ENCODE data around the gene MYLK2.

Gene MYLK2

DNA sequence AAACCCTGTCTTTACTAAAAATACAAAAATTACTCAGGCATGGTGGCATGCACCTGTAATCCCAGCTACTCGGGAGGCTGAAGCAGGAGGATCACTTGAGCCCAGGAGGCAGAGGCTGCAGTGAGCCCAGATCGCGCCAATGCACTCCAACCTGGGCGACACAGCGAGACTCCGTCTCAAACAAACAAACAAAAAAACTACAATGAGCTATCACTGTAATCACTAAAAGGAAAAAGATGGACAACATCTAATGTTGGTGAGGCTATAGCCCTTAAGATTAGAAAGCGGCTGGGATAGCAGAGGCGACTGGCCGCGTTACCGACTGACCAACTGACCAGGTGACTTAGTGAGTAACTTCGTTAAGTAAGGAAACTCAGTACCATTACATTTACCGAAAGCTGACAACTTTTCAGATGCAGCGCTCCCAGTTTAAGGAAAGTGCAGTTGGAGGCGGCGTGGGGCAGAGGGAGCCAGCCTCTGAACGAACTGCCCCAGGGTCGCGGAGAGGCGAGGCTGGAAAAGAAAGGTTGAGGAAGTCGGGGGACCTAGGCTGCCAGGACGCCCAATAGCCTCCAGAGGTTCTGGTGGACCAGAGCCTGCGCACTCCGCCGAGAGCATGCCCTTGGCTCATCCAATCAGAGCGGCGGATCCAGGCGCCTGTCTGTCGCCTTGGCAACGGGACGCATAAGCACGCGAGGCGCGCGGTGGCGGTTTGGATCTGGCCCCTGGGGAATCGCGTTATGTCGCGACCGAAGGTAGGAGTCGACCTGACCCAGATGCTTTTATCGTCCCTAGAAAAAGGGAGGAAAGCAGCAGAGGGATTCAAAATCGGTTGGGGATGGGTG is 60.2 kb downstream of the MYLK2 start:
- peak; percentile 99 for DNase-seq

DNA sequence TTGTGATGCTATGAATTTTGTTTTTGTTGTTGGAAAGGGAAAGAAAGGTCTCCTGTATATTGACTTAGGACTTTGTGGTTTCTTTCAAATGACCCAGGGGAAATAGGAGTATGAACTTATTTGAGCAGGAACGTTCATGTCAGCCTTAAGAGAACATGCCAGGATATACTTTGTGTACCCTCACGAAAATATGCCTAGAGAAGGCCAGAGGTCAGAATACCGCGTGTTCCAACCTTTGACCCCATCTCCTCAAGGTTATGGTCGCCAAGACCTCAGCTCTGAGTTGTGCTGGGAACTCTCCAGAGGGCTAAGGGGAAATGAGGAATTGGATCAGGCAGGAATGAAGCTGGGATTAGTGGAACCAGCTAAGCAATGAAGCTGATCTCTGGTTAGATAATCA is 62.8 kb downstream of the MYLK2 start:
- DNase-seq, result no peak

DNA sequence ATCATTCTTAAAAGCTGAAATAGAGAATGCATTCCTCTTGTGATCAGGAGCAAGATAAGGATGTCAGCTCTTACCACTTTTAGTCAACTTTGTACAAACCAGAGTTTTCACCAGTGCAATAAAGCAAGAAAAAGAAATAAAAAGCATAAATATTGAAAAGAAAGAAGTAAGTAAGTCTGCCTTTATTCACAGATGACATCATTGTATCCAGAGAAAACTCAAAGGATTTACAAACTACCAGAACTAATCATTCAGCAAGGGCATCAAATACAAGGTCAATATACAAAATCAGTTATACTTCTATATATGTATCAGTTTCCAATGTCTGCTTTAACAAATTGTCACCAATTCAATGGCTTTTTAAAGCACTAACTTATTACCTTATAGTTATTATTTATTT is 64.7 kb downstream of the MYLK2 start:
- DNase-seq, result no peak
